Activated T-helper 1 cell treated with anti-CD3 and anti-CD28 coated beads, Interleukin-2, amount 50 U/mL, for 16 hours (primary cell): Measurements from ENCODE around the gene HMGXB3.
"Not testable (repeated sequence)": the region's sequence is repeated elsewhere in the genome, so short reads cannot be mapped to it uniquely, and the experiment has no call there.

Experiments
- DNase-seq, 2 donors: peaks; one replicate each; pipeline ENCODE4 v3.0.0-alpha.2; 2020; ENCODE audit warnings: low read depth in 1 of 2, low spot score in 1 of 2

HMGXB3 gene

DNA sequence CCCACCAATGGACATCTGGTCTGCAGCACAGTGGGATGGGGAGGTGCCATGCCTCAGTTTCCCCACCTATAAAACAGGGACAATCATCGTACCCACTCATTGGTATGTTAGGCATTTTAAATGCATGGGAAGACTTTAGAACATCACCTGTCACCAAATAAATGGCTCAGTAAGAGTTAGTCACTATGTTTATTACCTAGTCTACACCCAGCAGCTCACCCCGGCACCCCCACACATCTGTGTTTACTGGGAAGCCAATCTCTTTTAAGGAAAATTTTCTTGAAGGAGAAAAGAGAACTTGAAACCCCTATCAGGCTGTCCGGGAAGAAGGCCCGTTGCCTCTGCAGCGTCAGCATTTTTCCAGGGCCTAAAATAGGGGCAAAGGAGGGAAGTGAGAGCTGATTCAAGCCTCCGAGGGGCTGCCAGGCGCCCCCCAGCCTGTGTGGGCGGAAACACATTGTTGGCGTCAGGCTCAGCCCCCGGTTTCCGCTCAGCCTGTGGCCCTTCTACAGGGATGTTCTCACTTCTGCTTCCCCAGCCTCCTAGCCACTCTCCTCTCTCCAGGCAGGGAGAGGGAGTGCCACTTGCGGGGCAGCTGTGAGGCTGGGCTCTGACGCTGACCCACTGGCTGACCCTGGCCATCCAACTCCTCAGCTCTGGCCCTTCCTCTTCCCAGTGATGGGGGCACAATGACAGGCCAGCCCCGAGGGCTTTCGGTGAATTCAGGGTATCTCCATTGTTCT is 81.2 kb downstream of the HMGXB3 start:
- no peak for DNase-seq

DNA sequence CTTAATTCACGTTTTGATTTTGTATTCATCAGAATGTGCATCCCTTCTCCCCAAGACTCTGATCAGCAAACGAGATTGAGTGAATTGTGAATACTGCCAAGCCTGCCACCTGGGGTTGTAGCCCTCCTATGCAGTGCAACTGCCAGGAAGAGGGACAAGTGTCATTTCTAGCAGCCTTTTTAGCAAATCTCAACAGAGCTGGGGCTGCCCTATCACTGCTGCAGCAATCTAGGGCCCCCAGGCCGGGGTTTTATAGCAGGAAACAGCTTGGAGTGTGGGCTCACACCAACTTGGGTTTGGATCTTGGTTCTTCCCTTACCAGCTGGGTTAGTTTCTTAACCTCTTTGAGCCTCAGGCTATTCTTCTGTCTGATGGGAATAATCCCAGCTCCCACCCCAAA is 81.8 kb downstream of the HMGXB3 start:
- DNase-seq = no peak

DNA sequence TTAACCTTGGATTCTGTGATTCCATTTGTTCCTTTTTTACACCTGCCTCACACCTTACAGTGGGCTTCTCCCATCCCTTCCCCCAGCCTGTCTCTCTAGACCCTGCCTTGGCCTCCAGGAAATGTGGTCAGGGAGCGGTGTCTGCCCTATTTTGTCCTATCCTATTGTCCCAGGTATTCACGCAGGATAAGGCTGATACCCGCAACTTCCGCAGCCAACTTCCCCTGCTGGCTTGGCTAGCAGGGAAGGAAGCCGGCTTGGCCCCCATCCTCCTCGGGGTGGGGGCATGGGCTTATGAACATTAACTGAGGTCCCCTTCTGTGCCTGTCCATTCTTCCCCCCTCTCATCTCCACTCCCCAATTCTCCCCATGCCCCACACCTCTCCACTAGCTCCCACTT is 82.3 kb downstream of the HMGXB3 start:
- no peak for DNase-seq

DNA sequence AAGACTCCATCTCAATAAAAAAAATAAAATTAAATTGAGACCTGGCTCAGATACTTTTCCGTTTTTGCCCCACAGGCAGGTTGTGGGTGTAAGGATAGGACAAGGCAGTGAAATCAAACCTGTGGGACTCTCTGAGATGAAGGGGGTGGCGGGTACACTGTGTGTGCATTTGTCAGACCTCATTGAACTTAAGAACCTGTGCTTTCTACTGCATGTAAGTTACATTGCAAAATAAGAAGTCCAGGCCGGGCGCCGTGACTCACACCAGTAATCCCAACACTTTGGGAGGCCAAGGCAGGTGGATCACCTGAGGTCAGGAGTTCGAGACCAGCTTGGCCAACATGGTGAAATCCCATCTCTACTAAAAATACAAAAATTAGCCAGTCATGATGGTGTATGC is 84.2 kb downstream of the HMGXB3 start:
- not testable (repeated sequence) for DNase-seq

DNA sequence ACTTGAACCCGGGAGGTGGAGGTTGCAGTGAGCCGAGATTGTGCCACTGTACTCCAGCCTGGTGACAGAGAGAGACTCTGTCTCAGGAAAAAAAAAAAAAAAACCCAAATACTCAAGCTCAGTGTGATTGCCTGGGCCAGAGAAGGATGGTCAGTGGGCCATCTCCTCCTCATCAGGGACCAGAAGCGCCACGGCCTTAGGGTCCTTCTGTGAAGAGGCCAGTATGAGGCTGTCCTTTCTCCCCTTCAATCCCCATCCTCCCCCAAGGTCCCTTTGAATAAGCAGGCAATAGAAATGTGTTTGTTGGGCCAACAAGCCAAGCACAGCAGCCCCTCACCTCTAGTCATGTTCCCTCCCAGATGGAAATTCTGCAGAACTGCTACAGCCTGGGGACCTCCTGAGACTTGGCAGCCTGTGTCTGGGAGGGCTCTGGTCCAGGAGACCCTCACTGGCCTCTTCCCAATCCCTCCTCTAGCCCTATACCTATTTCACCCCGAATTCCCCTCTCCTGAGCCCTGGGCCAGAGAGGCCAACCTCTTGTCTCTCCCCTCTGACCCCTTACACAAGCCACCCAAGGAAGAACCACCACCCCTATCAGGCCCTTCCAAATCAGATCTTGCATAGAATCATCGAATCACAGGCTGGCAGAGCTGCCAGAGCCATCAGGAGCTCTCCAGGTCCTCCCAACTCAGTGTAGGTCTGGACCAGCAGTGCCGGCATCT is 84.8 kb downstream of the HMGXB3 start:
- DNase-seq = no peak

DNA sequence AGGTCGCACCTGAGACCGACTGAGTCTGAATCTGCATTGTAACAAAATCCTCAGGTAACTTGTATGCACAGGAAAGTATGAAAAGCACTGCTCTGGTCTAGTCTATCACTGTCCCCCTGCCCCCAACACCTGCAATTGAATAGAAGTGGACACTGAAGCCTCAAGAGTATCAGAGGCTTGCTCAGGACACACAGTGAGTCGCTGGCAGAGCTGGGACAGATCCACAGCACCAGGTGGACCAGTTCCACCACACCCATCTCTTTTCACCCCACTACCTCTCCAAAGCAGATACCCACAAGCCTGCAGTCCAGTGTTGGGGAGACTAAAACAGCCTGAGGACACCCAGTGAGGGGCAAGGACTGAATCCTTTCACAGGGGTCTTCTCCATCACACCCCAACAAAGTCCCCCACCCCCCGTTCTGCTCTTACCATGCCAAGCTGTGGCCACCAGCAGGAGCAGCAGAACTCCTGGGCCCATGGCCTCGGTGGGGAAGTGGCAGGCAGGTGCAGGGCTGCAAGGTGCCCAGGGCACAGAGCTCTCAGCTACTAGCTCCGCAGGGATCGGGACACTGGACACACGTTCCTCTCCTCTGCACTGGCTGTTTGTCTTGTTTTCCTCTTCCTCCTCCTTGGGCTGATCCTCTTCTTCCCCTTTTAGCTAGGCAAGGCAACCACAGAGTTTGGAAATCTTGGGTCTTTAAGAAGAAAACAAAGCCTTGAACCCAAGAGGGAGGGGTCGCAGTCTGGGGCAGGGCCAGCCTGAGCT is 85.6 kb downstream of the HMGXB3 start, which contains the start of gene CSF1R:
CSF1R (minus strand) TSS at position 605 of the 766 bp plus-strand sequence; CDS start at position 478, 127 bp downstream.
- DNase-seq = no peak

DNA sequence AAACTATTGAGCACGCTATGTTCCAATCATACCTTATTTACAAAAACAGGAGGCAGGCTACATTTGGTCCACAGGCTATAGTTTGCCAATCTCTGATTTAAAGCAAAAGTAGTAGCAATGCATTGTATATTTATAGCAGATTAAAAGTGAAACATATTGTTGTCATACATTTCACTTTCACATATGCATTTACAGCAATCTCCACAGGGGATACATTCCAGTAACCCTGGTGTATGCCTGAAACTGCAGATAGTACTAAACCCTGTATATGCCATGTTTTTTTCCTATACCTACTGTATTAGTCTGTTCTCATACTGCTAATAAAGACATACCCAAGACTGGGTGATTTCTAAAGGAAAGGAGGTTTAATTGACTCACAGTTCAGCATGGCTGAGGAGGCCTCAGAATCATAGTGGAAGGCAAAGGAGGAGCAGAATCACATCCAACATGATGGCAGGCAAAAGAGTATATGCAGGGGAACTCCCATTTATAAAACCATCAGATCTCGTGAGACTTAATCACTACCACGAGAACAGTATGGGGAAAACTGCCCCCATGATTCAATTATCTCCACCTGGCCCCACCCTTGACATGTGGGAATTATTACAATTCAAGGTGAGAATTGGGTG is 91.7 kb downstream of the HMGXB3 start:
- DNase-seq = no peak

DNA sequence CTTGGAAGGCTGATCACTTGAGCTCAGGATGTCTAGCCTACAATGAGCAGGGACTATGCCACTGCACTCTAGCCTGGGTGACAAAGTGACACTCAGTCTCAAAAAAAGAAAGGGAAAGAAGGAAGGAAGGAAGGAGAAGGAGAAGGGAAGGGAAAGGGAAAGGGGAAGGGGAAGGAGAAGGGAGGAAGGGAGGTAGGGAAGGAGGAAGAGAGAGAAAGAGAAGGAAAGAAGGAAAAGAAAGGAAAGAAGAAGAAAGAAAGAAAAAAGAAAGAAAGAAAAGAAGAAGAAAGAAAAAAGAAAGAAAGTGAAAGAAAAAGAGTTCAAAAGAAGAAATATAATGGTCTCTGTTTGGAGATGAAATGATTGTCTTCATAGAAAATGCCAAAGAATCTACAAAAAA is 96.6 kb downstream of the HMGXB3 start:
- DNase-seq = no peak

DNA sequence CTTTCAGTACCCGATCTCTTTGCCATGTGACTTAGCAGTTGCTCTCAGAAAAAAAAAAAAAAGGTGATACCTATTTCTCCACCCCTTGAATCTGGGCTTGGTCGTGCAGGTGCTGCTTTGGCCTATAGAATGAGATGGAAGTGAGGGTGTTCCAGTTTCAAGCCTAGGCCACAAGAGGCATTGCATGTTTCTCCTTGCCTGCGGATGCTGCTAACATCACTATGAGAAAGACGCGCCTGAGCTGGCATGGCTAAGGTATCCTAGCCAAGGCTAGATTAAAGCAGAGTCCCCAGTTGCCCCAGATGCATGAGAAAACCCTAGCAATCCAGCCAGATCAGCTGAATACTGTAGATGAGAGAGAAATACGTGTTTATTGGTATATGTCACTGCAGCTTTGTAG is 100.5 kb downstream of the HMGXB3 start:
- no peak for DNase-seq
